NCI-H187 treated with DMSO at 0.1 percent for 48 hours (cell line): ENCODE results near the gene ANKRD13B.
"Not testable (repeated sequence)": the region's sequence is repeated elsewhere in the genome, so short reads cannot be mapped to it uniquely, and the experiment has no call there.

Experiments used
- DNase-seq: peaks from one replicate; lab custom pipeline; 2025; lab: John Stamatoyannopoulos, UW

ANKRD13B gene

GRCh38 chr17:29592850-29593551 is at the start of gene ANKRD13B:
Gene ANKRD13B, plus strand, starts transcription at chr17:29593132. Its CDS starts 490 bp downstream, at chr17:29593622.
- DNase-seq = no peak

DNA sequence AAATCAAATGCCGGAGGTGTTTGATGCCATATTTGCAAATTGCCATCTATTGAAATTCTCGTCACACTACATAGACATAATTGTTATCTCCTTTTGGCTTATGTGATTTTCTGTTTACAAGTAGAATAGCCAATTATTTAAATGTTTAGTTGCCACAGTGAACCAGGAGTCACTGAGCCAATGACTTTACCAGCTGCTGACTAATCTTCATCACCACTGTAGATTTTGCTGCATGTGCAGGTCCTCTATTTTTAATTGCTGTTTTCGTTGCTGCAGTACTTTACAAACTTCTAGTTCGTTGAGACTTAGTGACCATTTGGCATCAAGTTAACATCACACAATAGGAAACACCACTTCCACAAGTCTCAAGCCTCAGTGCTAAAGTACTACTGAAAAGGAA is 48.9 kb upstream of the ANKRD13B start:
- DNase-seq = no peak

DNA sequence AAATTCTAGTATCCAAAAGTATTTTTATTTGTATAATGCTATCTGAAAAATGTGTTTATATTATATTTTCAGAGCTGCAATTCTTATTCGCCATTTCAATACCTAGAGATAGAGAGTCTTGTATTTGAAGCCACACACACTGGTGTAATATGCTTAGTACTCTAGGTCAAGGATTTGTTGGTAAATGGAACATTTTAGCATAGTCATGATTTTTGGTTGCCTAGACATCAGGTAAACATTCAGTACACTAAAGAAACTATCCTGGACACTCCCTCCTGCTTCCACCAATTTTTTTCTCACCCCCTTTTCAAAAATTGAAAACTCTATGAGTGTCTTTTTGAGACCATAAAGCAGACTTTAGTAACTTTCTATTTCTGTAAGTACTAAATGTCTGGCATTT is 46.8 kb upstream of the ANKRD13B start:
- no peak for DNase-seq

DNA sequence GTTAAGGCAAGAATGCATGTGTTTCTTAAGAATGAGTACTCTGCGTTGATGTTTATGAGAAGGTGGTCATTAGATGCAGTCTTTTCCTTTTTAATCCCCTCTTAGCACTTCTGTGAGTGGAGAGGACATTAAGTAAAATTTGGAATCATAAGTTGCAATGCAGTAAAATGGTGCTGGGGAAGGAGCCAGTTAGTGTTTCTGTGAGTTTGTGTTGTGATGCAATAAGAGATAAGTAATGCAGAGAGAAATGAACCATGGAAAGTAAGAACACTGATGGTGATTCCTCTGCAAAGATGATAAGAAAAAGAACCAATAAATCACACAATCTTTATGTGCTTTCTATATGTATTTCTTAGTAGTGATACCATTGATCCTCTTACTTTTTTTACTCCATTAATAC is 46.1 kb upstream of the ANKRD13B start:
- no peak for DNase-seq

- no peak for DNase-seq
Observed at GRCh38 chr17:29549177-29549923, 43.6 kb upstream of the ANKRD13B start.

GRCh38 chr17:29555840-29556239 is 37.1 kb upstream of the ANKRD13B start:
- DNase-seq = no peak

DNA sequence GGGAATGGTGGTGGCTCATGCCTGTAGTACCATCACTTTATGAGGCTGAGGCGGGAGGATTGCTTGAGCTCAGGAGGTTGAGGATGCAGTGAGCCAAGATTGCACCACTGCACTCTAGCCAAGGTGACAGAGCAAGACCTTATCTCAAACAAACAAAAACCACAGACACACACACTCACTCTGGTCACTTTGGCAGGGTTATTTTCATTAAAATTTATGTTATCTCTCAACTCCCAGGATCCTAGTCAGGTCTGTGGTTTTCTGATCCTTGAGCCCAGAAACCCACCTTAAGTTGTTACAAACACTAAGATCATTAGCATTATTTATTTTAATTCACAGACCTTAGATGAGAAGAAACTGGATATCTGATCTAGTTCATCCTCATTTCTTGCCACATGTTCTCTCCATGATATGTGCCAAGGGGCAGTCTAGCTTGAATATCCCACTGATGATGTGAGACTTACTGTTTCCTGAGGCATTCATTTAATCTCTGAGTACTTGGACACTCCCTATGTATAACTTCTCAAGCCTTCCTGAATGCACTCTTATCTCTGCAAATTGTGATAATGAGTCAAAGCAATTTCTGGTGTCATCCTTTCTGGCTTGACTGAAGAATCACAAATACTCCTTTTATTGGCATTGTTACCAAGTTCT is 35.7 kb upstream of the ANKRD13B start:
- DNase-seq = no peak

DNA sequence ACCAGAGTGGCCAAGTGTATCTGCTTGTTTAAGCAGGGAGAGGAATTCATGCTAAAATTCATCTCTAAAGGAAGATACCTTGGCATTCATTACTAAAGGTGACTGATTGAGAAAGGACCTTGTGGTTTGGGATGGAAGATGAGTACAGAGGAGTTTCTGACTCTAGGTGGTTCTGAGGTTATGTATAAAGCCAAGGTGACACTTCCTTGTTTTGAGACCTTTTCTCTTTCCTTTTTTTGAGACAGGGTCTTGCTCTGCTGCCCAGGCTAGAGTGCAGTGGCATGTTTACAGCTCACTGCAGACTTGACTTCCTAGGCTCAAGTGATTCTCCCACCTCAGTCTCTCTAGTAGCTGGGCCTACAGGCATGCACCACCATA is 35.2 kb upstream of the ANKRD13B start:
- DNase-seq = no peak

- not testable (repeated sequence) for DNase-seq
Observed at GRCh38 chr17:29558139-29558538, 34.8 kb upstream of the ANKRD13B start.

- DNase-seq = no peak
Observed at GRCh38 chr17:29559640-29560039, 33.3 kb upstream of the ANKRD13B start.

DNA sequence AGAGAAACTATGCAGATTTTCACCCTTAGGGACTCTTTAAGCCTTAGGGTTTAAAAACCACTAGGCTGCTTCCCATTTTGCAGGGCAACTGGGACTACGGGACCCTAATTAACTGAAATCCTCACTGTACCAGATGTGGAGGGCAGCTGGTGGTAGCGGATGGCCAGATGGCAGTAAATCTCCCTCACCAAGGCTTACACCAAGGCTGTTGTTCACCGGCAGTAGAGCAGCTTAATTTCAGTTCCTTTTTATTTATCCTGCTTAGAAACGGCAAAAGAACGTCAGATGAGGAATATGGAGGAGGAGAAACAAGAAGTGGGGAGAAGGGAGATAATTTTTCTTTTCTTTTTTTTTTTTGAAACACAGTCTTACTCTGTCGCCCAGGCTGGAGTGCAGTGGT is 32.6 kb upstream of the ANKRD13B start:
- no peak for DNase-seq

GRCh38 chr17:29561554-29562517 is 31.1 kb upstream of the ANKRD13B start:
- DNase-seq = no peak

- no peak for DNase-seq
Observed at GRCh38 chr17:29562615-29563014, 30.3 kb upstream of the ANKRD13B start.

- no peak for DNase-seq
Observed at GRCh38 chr17:29563816-29564215, 29.1 kb upstream of the ANKRD13B start.

- DNase-seq = peak; percentile 82
Observed at GRCh38 chr17:29565643-29566472, 27.1 kb upstream of the ANKRD13B start.

DNA sequence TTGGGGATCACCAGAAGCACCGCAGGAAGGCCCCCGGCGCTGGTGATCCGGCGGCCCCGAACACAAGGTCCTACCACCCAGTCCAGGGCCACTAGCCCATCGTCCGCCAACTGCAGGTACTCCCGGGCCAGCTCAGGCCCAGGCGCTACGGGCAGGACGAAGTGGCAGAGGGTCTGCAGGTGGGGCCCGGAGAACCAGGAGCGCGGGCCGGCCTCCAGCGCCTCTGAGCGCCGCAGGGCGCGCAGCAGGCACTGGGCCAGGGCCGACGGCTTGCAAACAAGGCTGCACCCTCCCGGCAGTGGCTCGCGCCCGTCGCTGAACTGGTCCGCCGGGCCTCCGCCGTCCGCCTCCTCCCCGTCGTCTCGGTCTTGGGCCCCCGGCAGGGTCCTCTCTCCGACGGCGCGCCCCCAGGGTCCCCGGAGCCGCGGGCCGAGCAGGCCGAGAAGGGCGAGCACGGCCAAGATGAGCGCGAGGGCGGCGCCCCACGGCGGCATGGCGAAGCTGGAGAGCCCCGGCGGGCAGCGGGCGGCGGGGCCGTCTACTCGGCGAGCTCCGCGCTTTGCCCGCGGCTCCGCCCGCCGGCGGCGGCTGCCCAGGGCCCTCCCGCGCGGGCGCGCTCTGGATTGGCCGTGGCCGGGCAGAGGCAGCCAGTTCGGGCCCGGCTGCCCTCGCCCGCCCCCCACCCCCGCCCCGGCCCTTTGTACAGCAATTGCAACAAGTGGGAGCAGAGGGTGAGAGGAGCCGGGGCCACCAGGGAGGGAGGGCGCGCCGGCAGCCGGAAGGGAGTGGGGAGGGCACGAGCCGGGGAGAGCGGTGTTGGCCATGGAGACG is 26.2 kb upstream of the ANKRD13B start, which contains the start of gene ABHD15:
Gene ABHD15, minus strand, starts transcription at position 565 of the 831 bp plus-strand sequence. Its CDS starts 71 bp downstream, at position 494.
- no peak for DNase-seq

DNA sequence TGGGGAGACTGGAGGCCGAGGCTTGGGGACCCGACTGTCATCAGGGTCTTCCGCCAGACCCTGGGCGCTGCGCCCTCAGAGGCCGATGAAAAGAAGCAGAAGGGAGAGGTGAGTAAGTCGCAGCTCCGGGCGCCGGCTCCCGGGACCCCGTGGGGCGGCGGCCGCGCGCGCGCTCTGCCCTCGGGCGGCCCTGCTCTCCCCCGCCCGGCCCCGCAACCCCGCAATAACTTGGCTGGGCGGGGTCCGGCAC is 25.7 kb upstream of the ANKRD13B start:
- DNase-seq = no peak

GRCh38 chr17:29567554-29568330 is 25.2 kb upstream of the ANKRD13B start:
- DNase-seq = no peak
